D341Med (cell line): ENCODE data around the gene DHX8.
"Not testable (repeated sequence)": the region's sequence is repeated elsewhere in the genome, so short reads cannot be mapped to it uniquely, and the experiment has no call there.

Source experiments
- DNase-seq: peaks from one replicate; pipeline ENCODE4 v3.0.0; 2012; ENCODE audit warnings: low spot score

DHX8 gene

GRCh38 chr17:43462569-43462968, 21.2 kb upstream of the DHX8 start:
- DNase-seq, result not testable (repeated sequence)

GRCh38 chr17:43463241-43463640, 20.5 kb upstream of the DHX8 start:
- no peak for DNase-seq

- DNase-seq, result no peak
Observed at GRCh38 chr17:43464046-43464445, 19.7 kb upstream of the DHX8 start.

- no peak for DNase-seq
Observed at GRCh38 chr17:43465049-43465448, 18.7 kb upstream of the DHX8 start.

- DNase-seq, result peak; percentile 83
Observed at GRCh38 chr17:43467981-43468581, 15.7 kb upstream of the DHX8 start.

- no peak for DNase-seq
Observed at GRCh38 chr17:43468691-43469139, 15.1 kb upstream of the DHX8 start.

- no peak for DNase-seq
Observed at GRCh38 chr17:43469145-43469544, 14.6 kb upstream of the DHX8 start.

GRCh38 chr17:43471585-43472160, 12.1 kb upstream of the DHX8 start:
- DNase-seq, result no peak

- DNase-seq, result no peak
Observed at GRCh38 chr17:43475494-43476089, 8.2 kb upstream of the DHX8 start.

- not testable (repeated sequence) for DNase-seq
Observed at GRCh38 chr17:43476306-43476705, 7.5 kb upstream of the DHX8 start.

- peak; percentile 70 for DNase-seq
Observed at GRCh38 chr17:43477832-43478634, 5.7 kb upstream of the DHX8 start.

GRCh38 chr17:43479948-43480347, 3.8 kb upstream of the DHX8 start:
- no peak for DNase-seq

- DNase-seq, result no peak
Observed at GRCh38 chr17:43482103-43483012, 1.4 kb upstream of the DHX8 start.

GRCh38 chr17:43490621-43491020, 6.8 kb downstream of the DHX8 start:
- no peak for DNase-seq

GRCh38 chr17:43509440-43509839, 25.7 kb downstream of the DHX8 start:
- DNase-seq, result not testable (repeated sequence)

GRCh38 chr17:43511199-43511598, 27.4 kb downstream of the DHX8 start:
- DNase-seq, result not testable (repeated sequence)

GRCh38 chr17:43515656-43516055, 31.9 kb downstream of the DHX8 start:
- no peak for DNase-seq

GRCh38 chr17:43517161-43517560, 33.4 kb downstream of the DHX8 start:
- DNase-seq, result no peak

GRCh38 chr17:43517615-43518386, 34.0 kb downstream of the DHX8 start:
- DNase-seq, result no peak

- DNase-seq, result peak; percentile 9
Observed at GRCh38 chr17:43521389-43521788, 37.6 kb downstream of the DHX8 start.
